Measurements from ENCODE around the gene ACSS1.

The ACSS1 gene

GRCh38 chr20:25046181-25046641 is 11.7 kb downstream of the ACSS1 start:
- DNase-seq (ENCODE audit: low read depth) = no peak

DNA sequence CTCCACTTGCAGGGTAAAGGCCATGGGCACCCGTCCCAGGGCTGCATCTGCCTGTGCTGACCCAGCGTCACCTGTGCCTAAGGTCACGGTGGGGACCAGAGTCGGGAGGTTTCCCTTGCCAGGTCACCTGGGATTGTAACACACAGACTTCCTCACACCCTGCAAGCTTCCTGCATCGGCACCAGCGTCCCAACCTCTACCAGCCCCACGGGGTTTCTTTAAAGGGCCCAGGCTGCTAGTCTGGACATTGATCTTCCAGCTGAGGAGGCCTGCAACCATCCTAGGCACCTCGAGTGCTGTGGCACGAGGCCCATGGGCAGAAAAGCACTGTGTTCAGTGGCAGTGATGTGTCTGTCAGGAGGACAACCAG is 12.6 kb downstream of the ACSS1 start:
- no peak for DNase-seq (ENCODE audit: low read depth)

- DNase-seq (ENCODE audit: low read depth) = no peak
These were observed 13.1 kb downstream of the ACSS1 start for GRCh38 chr20:25044660-25045342.

GRCh38 chr20:25044261-25044560 is 13.7 kb downstream of the ACSS1 start:
- no peak for DNase-seq (ENCODE audit: low read depth)

GRCh38 chr20:25043499-25044260 is 14.3 kb downstream of the ACSS1 start:
- DNase-seq (ENCODE audit: low read depth) = no peak

GRCh38 chr20:25042531-25043498 is 15.1 kb downstream of the ACSS1 start:
- no peak for DNase-seq (ENCODE audit: low read depth)

- no peak for DNase-seq (ENCODE audit: low read depth)
These were observed 16.0 kb downstream of the ACSS1 start for GRCh38 chr20:25041813-25042530.

DNA sequence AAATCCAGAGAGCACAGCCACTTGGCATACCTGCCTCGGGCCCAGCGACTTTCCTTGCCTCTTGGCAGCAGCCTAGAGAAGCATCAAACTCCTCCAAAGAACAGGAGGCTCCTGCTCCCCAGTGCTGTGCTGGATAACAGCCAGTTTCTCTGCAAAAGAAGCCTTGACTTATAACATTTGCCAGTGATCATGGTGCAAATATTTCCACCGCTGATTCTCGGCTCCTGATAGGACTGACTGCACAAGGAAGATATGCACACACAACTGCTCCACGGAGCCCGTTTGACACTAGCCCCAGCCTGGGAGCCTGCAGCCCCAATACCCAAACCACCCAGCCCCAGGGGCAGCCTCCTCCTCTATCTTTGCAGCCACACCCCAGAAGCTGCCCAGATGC is 17.5 kb downstream of the ACSS1 start:
- peak; percentile 78 for DNase-seq (ENCODE audit: low read depth)

GRCh38 chr20:25039697-25040437 is 18.1 kb downstream of the ACSS1 start:
- peak; percentile 61 for DNase-seq (ENCODE audit: low read depth)

DNA sequence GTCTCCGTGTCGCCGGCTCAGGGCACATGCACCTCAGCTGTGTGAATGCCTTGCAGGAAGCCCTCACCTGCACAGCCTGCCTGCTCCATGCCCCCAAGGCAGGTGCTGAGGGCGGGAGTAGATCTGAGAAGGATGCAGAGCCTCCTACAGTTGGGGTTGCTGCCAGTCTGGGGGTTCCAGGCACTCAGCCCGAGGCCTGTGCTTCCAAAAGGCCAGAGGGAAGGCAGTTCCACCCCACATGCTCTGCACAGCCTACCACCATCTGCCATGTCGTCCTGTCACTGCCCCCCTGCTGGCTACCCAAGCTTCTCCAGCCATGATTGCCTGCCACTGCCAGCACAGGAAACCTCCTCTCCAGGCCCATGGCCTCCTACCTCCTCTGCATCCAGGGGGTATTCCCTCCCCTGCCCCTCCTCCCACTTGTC is 19.3 kb downstream of the ACSS1 start:
- DNase-seq (ENCODE audit: low read depth) = no peak

DNA sequence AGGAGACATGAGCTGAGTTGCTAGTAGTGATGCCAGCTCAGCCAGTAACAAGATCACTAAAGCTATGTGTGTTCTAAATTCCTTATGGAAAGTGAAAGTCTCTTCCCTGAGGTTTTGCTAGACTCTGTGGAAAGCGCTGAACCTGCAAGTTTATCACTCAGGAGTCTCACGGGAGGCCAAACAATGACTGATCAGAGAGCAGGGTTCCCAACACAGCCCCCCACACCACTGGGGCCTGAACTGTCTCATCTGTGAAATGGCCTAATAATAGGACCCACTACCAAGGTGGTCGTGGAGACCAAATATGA is 19.9 kb downstream of the ACSS1 start:
- no peak for DNase-seq (ENCODE audit: low read depth)

DNA sequence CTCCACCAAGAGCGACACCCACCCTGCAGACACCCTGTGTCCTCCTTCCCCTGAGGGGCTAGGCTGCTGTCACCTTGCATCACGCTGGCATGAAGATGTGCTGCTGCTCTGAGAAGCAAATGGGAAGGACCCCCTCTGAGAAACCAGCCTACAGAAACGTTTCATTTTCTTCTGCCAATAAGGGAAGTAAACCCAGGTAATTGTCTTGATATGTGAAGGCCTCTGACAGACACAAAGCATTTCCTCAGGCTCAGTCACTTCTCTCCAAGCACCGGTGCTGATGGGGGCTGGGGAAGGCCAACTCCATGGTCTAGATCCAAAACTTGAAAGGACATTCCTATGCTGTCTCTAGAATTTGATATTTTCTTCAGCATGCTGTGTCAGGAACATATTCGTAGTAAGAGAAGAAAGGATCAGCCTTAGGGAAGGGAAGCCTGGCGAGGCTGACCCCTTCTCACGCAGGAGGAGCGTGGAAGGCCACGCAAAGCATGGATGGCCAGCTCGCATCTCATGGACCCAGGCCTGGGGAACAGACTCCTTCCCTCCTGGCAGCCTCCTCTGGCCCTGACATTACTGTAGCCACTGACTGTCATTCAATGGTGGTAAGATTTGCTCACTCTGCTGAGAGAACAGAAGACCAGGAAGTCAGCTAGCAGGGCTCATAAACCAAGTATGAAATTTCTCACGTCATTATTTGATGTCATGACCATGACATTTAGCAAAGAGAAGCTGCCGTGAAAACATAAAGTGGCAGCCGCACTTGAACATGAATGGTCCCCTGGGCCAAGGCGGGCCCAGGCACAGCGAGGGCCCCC is 20.4 kb downstream of the ACSS1 start:
- DNase-seq (ENCODE audit: low read depth) = no peak

- no peak for DNase-seq (ENCODE audit: low read depth)
These were observed 21.5 kb downstream of the ACSS1 start for GRCh38 chr20:25036331-25036936.

- DNase-seq (ENCODE audit: low read depth) = no peak
These were observed 22.0 kb downstream of the ACSS1 start for GRCh38 chr20:25035921-25036320.

- no peak for DNase-seq (ENCODE audit: low read depth)
These were observed 24.0 kb downstream of the ACSS1 start for GRCh38 chr20:25033924-25034300.

- DNase-seq (ENCODE audit: low read depth) = peak; percentile 8
These were observed 24.5 kb downstream of the ACSS1 start for GRCh38 chr20:25033265-25033923.

DNA sequence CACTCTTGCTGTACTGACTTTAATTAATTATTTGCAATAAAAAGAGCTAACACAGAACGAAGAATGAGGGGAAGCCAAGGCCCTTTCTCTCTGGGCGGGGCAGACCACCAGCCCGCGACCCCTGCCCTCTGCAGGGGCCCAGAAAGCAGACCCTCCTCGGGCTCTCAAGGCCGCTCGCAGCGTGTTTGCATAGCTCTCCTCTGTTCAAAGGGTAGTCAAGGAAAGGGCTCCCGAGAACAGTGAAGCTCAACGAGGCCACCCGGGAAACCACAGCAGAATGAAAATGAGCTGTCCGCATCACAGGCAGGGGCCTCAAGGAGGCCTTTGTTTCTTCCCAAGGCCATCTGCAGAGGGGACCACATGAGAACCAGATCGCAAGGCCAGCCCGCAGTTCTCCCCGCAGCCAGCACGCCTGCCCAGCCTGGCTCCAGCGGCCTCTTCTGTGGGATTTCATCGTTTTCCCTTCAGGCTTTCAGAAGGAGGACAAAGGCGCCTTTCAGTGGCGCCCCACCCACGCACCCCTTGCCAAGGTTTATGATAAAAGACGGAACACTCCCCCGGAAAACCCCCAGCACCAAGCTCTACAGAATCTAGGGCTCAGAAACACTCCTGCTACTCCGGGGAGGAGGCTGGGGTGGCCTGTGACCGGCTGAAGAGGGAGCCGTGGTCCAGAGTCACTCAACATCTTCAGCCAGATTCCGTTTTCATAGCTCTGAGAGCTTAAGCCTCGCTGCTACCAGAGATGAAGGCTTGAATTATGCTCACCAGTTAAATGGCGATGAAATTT is 25.3 kb downstream of the ACSS1 start:
- DNase-seq (ENCODE audit: low read depth) = peak; percentile 9

DNA sequence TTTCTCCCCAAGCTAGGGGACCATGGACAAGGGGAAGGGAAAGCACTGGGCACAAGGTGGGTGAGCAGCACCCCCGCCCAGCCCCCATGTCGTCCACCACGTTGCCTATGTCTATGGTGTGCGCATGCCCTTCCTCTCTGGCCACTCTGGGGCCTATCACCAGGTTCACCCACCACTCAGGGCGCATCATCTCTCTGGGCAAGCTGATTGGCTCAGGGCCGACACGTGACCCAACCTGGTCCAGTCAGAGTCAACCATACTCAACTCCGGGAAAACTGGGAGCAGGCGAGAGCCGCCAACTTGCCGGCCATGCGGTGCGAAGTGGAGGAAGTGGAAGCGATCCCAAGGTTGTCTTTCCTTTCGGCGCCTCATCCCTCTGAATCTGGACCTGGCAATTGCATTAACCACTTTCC is 25.9 kb downstream of the ACSS1 start:
- DNase-seq (ENCODE audit: low read depth) = no peak

DNA sequence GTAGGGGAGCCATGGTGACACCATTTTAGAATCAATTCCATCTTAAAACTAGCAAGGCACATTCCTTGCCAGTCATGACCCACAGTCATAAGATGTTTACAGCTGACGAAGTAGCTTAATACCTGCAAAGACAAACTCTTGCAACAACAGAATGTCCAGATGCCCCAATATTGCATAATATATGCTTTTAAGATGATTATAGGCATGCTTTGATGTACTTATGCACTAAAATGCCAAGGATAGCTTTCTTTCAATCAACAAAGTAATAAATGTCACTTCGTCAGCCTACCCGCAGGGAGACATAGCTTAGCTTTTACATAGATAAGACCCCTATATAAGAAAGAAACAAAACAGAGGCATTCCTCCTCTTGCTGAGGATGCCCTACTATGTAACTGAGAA is 26.7 kb downstream of the ACSS1 start:
- peak; percentile 73 for DNase-seq (ENCODE audit: low read depth)
